BJ (cell line): Measurements from ENCODE around the gene SERPINA5. TPM values are rescaled to one million over a fixed set of nuclear protein-coding genes. Genes with fewer than 3 reads are reported as not detected.

ENCODE experiments used
- CTCF ChIA-PET: fragments of 350-600 bp; formaldehyde crosslinking; extraction: SDS; loops from one replicate; lab custom pipeline; 2021; ENCODE audit warnings: antibody characterized with exemption, inconsistent platforms; lab: Yijun Ruan, JAX
- POLR2A ChIA-PET: fragments of 300-600 bp; sonication (Branson Sonifier 250); formaldehyde crosslinking; extraction: SDS; loops from one replicate; lab custom pipeline; 2021; ENCODE audit warnings: antibody characterized with exemption; lab: Charles Lee
- DNase-seq: peaks from one replicate; pipeline ENCODE4 v3.0.0-alpha.2; 2011; ENCODE audit warnings: low read depth
- H3K27me3 ChIP-seq: 2 replicates; pipeline ENCODE4 v1.6.0; 2011; ENCODE audit warnings: low read length; ENCODE audit not compliant: control insufficient read depth, insufficient read depth
- H3K36me3 ChIP-seq: 2 replicates; pipeline ENCODE4 v1.5.1; 2011; ENCODE audit warnings: low read length; ENCODE audit not compliant: control insufficient read depth, insufficient read depth
- H3K4me3 ChIP-seq: 2 replicates; pipeline ENCODE4 v1.5.1; 2011; ENCODE audit warnings: low read depth, mild to moderate bottlenecking, control low read depth, low read length
- CTCF ChIP-seq: IDR thresholded peaks from 2 replicates; pipeline ENCODE4 v1.5.1; 2011; ENCODE audit warnings: low read depth, mild to moderate bottlenecking, control low read depth, inconsistent platforms, low read length, moderate library complexity; ENCODE audit not compliant: insufficient read depth
- polyA plus RNA-seq: library from polyadenylated mRNA; depleted of rRNA; stranded (reverse); fragments of >200 nt; gene quantifications from 2 replicates; pipeline ENCODE4 v1.2.3, GENCODE V29; 2011

The SERPINA5 gene
- polyA plus RNA-seq, 1 experiment: 0.09 TPM

GRCh38 chr14:94538070-94538740 lies 43.0 kb upstream of the SERPINA5 start:
- no peak overlapping the region for H3K4me3 ChIP-seq
- DNase-seq: no peak
- CTCF ChIA-PET: interaction anchor here (4.1 kb wide), 1 partner anchor 10 kb away, joined by 27 read pairs; no protein-coding TSS in a partner anchor
- H3K36me3 ChIP-seq: no peaks in the 10 kb centered on the region
- no peak for TF ChIP-seq CTCF
- POLR2A ChIA-PET: no interaction called here
- no peaks in the 10 kb centered on the region for H3K27me3 ChIP-seq

- TF ChIP-seq CTCF: no peak
- H3K36me3 ChIP-seq: no peaks in the 10 kb centered on the region
- CTCF ChIA-PET: interaction anchor here (0.6 to 4.1 kb wide), 5 partner anchors 9 to 644 kb away, joined by 3 to 27 read pairs (median 5); no protein-coding TSS in a partner anchor
- no peak for DNase-seq
- POLR2A ChIA-PET: no interaction called here
- H3K27me3 ChIP-seq: no peaks in the 10 kb centered on the region
- H3K4me3 ChIP-seq: no peak overlapping the region
These were observed 42.0 kb upstream of the SERPINA5 start for GRCh38 chr14:94539181-94539580.

GRCh38 chr14:94540031-94540794 lies 41.0 kb upstream of the SERPINA5 start:
- ChIA-PET POLR2A (no interaction called here), CTCF (interaction anchor here (1.2 to 4.1 kb wide), 4 partner anchors 8 to 117 kb away, joined by 3 to 27 read pairs (median 6); no protein-coding TSS in a partner anchor)
- H3K27me3 ChIP-seq: no peaks in the 10 kb centered on the region
- no peak for TF ChIP-seq CTCF
- DNase-seq: no peak
- H3K36me3 ChIP-seq: no peaks in the 10 kb centered on the region
- H3K4me3 ChIP-seq: no peak overlapping the region

- no peak for TF ChIP-seq CTCF
- no peak for DNase-seq
- POLR2A ChIA-PET: no interaction called here
- Histone ChIP-seq H3K4me3 (no peak overlapping the region), H3K36me3 (no peaks in the 10 kb centered on the region), H3K27me3 (no peaks in the 10 kb centered on the region)
- CTCF ChIA-PET: interaction anchor here (1.1 to 2.7 kb wide), 2 partner anchors 11 to 55 kb away, joined by 3 to 8 read pairs; no protein-coding TSS in a partner anchor
These were observed 39.8 kb upstream of the SERPINA5 start for GRCh38 chr14:94541234-94541975.
